ENCODE results near the gene BAHCC1. TPM values are rescaled to one million over a fixed set of nuclear protein-coding genes. Genes with fewer than 3 reads are reported as not detected.

The BAHCC1 gene
- total RNA-seq, 1 experiment from 2014 or later = 3.1 TPM

DNA sequence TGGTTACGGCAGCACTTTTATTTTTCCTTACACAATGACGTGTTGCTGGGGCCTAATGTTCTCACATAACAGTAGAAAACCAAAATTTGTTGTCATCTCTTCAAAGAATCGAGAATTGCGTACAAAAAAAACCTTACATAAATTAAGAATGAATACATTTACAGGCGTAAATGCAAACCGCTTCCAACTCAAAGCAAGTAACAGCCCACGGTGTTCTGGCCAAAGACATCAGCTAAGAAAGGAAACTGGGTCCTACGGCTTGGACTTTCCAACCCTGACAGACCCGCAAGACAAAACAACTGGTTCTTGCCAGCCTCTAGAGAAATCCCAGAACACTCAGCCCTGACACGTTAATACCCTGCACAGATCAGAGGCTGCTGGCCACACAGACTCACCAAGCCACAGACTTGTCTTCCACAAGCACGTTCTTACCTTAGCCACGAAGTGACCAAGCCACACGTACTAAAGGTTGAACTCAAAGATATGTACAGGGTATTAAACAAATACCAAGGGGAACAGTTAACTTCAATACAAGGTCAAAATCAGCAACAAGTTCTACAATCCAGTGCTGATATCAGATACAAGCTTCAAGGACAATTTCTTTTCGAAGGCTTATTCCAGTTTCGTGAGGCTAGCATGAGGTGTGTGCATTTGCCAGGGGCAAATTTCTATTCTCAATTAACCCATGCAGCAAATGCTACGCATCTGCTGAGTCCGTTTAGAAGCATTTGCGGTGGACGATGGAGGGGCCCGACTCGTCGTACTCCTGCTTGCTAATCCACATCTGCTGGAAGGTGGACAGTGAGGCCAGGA lies 114.9 kb downstream of the BAHCC1 start:
- peaks cover 38 to 45% (median 38%) of the 10 kb centered on the region in 3 experiments for H3K36me3 Mint-ChIP-seq (ENCODE audit: insufficient read depth in 1 of 3, low read depth in 3 of 3)
- Histone ChIP-seq H3K56ac (ENCODE audit: insufficient read length, low read depth, low read length) (no peak overlapping the region), H3K27me3 (ENCODE audit: insufficient read depth, low read length) (no peaks in the 10 kb centered on the region), H3K18ac (ENCODE audit: insufficient read length, low read depth, low read length) (no peak overlapping the region), H3K4me2 (ENCODE audit: insufficient read depth, insufficient read length, low read length) (peak overlapping the region; percentile 97), H3K23me2 (ENCODE audit: insufficient read length, low read depth, low read length, poor library complexity, severe bottlenecking) (peaks cover 31% of the 10 kb centered on the region), H4K5ac (ENCODE audit: insufficient read length, low read depth, low read length) (no peak overlapping the region), H3K14ac (ENCODE audit: insufficient read depth, low read length) (no peak overlapping the region), H4K8ac (replicated peaks; ENCODE audit: insufficient read length, low read depth, low read length) (no peak overlapping the region), H4K91ac (ENCODE audit: insufficient read length, low read depth, low read length) (no peak overlapping the region), H2BK5ac (ENCODE audit: insufficient read length, low read length) (no peak overlapping the region), H4K20me1 (ENCODE audit: control insufficient read depth, insufficient read depth, insufficient read length) (no peaks in the 10 kb centered on the region), H3K9me3 (ENCODE audit: control insufficient read depth, low read depth, low read length) (no peaks in the 10 kb centered on the region), H2AFZ (ENCODE audit: low read length) (no peak overlapping the region), H3T11ph (ENCODE audit: low read length) (no peak overlapping the region), H3K27ac (ENCODE audit: insufficient read length, low read depth, low read length) (no peak overlapping the region), H3K79me1 (ENCODE audit: insufficient read depth, low read depth, low read length, poor library complexity, severe bottlenecking) (no peaks in the 10 kb centered on the region), H3K23ac (ENCODE audit: insufficient read length, low read depth, low read length) (no peak overlapping the region), H3K4me1 (ENCODE audit: insufficient read depth, low read length) (no peaks in the 10 kb centered on the region), H3K4ac (ENCODE audit: low read depth, low read length) (no peak overlapping the region), H2BK12ac (ENCODE audit: insufficient read length, low read depth, low read length) (no peak overlapping the region), H2BK20ac (ENCODE audit: low read depth, low read length, poor library complexity, severe bottlenecking) (no peak overlapping the region), H3K79me2 (ENCODE audit: insufficient read depth, low read length) (peaks cover 19% of the 10 kb centered on the region; the same call in 1 of the 2 replicates), H3K9ac (ENCODE audit: extremely low read depth, insufficient read length, low read length) (peak overlapping the region; percentile 83), H2BK120ac (ENCODE audit: low read depth, low read length, poor library complexity, severe bottlenecking) (no peak overlapping the region), H2BK15ac (ENCODE audit: low read depth, low read length) (no peak overlapping the region), H2AK5ac (ENCODE audit: insufficient read length, low read length) (no peak overlapping the region)
- DNase-seq = peak; percentile 29
- WGBS (ENCODE audit: extremely low coverage, insufficient read length, low lambda C conversion rate) = no CpG with 5 or more reads among the region's 22 CpGs
- TF ChIP-seq, protein P1, sequence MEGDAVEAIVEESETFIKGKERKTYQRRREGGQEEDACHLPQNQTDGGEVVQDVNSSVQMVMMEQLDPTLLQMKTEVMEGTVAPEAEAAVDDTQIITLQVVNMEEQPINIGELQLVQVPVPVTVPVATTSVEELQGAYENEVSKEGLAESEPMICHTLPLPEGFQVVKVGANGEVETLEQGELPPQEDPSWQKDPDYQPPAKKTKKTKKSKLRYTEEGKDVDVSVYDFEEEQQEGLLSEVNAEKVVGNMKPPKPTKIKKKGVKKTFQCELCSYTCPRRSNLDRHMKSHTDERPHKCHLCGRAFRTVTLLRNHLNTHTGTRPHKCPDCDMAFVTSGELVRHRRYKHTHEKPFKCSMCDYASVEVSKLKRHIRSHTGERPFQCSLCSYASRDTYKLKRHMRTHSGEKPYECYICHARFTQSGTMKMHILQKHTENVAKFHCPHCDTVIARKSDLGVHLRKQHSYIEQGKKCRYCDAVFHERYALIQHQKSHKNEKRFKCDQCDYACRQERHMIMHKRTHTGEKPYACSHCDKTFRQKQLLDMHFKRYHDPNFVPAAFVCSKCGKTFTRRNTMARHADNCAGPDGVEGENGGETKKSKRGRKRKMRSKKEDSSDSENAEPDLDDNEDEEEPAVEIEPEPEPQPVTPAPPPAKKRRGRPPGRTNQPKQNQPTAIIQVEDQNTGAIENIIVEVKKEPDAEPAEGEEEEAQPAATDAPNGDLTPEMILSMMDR (conservative IDR thresholded peaks at IDR 0.05) = no peak
- H3K27me3 Mint-ChIP-seq (ENCODE audit: low read depth) = peaks cover 8% of the 10 kb centered on the region
- H3K4me3 Mint-ChIP-seq = peak overlapping the region; percentile 97 to 100
- H3K4me1 Mint-ChIP-seq = peaks cover 17 to 27% of the 10 kb centered on the region in 2 experiments
- peak overlapping the region in 2 of 3 experiments; percentile 76 to 95; a peak in 4 of 7 replicates for H3K27ac Mint-ChIP-seq
- peaks cover 7 to 22% of the 10 kb centered on the region in 2 experiments; a peak in 4 of 5 replicates for H3K9me3 Mint-ChIP-seq
